Left kidney (tissue), 8 donors: Measurements from ENCODE around the gene DDIT4. TPM values are rescaled to one million over a fixed set of nuclear protein-coding genes. Genes with fewer than 3 reads are reported as not detected.
A peak's percentile ranks its signal among the peaks of the same experiment; 100 is the strongest.
"Not testable (repeated sequence)": the region's sequence is repeated elsewhere in the genome, so short reads cannot be mapped to it uniquely, and the experiment has no call there.

Experiments used
- DNase-seq: peaks from one replicate; pipeline ENCODE4 v3.0.0-alpha.2; 2013
- long read RNA-seq, 8 donors: transcript quantifications; one replicate each; lab custom pipeline, GENCODE V29; 2026
- polyA plus RNA-seq: library from polyadenylated mRNA; unstranded; fragments of 120-200 nt; gene quantifications from one replicate; pipeline ENCODE4 v1.2.1, GENCODE V29; 2013; ENCODE audit not compliant: insufficient read length

The DDIT4 gene, protein sequence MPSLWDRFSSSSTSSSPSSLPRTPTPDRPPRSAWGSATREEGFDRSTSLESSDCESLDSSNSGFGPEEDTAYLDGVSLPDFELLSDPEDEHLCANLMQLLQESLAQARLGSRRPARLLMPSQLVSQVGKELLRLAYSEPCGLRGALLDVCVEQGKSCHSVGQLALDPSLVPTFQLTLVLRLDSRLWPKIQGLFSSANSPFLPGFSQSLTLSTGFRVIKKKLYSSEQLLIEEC
- 37.7 TPM for polyA plus RNA-seq
- long read RNA-seq, donor 1, transcript DDIT4-203 (2 exons, 753 nt): minor isoform, 5 of 87 reads
- long read RNA-seq, donor 1, transcript DDIT4-201 (3 exons, 1,748 nt): major isoform, 48 of 87 reads
- long read RNA-seq, donor 1, partial matches to known transcripts: 31 of 87 reads
- long read RNA-seq, donor 1, other reads (novel, unspliced or antisense): 0 of 87 reads
- long read RNA-seq, donor 2, transcript DDIT4-201 (3 exons, 1,748 nt): major isoform, 36 of 39 reads
- long read RNA-seq, donor 2, partial matches to known transcripts: 0 of 39 reads
- long read RNA-seq, donor 2, other reads (novel, unspliced or antisense): 0 of 39 reads
- long read RNA-seq, donor 3, transcript DDIT4-201 (3 exons, 1,748 nt): major isoform, 26 of 46 reads
- long read RNA-seq, donor 3, partial matches to known transcripts: 16 of 46 reads
- long read RNA-seq, donor 3, other reads (novel, unspliced or antisense): 0 of 46 reads
- long read RNA-seq, donor 4, partial matches to known transcripts: 0 of 2 reads
- long read RNA-seq, donor 4, other reads (novel, unspliced or antisense): 0 of 2 reads
- long read RNA-seq, donor 5, transcript DDIT4-201 (3 exons, 1,748 nt): major isoform, 46 of 50 reads
- long read RNA-seq, donor 5, partial matches to known transcripts: 0 of 50 reads
- long read RNA-seq, donor 5, other reads (novel, unspliced or antisense): 0 of 50 reads
- long read RNA-seq, donor 6, transcript DDIT4-201 (3 exons, 1,748 nt): major isoform, 38 of 40 reads
- long read RNA-seq, donor 6, partial matches to known transcripts: 0 of 40 reads
- long read RNA-seq, donor 6, other reads (novel, unspliced or antisense): 0 of 40 reads
- long read RNA-seq, donor 7, transcript DDIT4-201 (3 exons, 1,748 nt): major isoform, 69 of 109 reads
- long read RNA-seq, donor 7, transcript DDIT4-202 (2 exons, 521 nt): minor isoform, 5 of 109 reads
- long read RNA-seq, donor 7, partial matches to known transcripts: 31 of 109 reads
- long read RNA-seq, donor 7, other reads (novel, unspliced or antisense): 0 of 109 reads
- long read RNA-seq, donor 8, transcript DDIT4-201 (3 exons, 1,748 nt): major isoform, 25 of 26 reads
- long read RNA-seq, donor 8, partial matches to known transcripts: 0 of 26 reads
- long read RNA-seq, donor 8, other reads (novel, unspliced or antisense): 0 of 26 reads

- peak; percentile 98 for DNase-seq
Measured at GRCh38 chr10:72273410-72274212, at the start of gene DDIT4. Gene DDIT4, plus strand, starts transcription at chr10:72273924. Its CDS starts 293 bp downstream, at chr10:72274217.

- DNase-seq: not testable (repeated sequence)
Measured at GRCh38 chr10:72224191-72224590, 49.5 kb upstream of the DDIT4 start.

GRCh38 chr10:72226418-72227027, 47.2 kb upstream of the DDIT4 start:
- DNase-seq: no peak

GRCh38 chr10:72227826-72228225, 45.9 kb upstream of the DDIT4 start:
- DNase-seq: no peak

DNA sequence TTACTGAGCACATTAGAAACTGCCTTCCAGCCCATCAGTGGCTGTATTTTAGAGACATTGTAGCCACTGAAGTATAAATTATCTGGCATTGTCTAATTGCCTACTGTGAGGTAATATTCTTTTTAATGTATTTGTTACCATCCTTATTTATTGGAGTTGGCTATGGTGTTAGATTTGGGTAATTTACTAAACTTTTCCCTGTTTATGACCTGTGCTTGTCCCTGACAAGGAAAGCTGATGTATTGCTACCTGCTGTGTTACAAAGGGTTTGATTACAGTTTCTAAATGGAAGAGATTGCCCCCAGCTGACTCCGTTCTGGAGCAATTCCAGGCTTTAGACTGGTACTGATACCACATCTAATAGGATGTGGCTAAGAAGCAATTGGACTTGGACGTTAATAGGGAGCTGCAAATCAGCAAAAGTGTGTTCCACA, 45.4 kb upstream of the DDIT4 start:
- DNase-seq: no peak

GRCh38 chr10:72229261-72230251, 44.2 kb upstream of the DDIT4 start:
- no peak for DNase-seq

- DNase-seq: no peak
Measured at GRCh38 chr10:72233621-72234020, 40.1 kb upstream of the DDIT4 start.

GRCh38 chr10:72234560-72235095, 39.1 kb upstream of the DDIT4 start:
- DNase-seq: no peak

DNA sequence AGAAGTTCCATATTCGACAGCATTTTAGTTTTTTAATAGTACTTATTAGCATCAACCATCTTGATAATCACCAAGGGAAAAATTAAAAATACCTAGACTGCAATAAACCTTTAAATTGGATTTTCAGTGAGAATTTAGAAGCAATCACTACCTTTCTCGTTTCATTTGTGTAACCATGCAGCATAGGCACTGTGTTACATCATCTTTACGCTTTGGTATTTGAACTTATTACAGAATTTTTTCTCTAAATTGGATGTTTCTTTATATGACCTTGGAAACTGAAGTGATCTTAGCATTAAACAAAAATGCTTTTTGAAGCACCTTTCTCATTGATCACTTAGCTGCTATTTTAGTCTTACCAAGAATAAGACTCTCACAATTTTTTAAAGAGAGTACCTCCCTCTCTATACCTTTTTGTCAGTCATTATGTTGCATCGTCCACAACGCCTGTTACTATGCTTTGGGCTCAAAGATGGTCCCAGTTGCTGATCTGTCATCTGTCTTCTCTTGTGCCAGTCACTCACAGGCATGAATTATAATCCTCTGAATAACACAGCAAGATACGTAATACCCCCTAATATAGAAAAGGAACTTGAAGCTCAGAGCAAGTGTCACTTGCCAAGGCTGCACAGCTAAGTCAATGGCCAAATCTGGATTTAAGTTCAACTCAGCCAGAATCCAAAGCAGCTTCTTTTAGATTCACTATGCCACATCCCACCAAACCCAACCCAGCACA, 38.0 kb upstream of the DDIT4 start:
- no peak for DNase-seq

- DNase-seq: no peak
Measured at GRCh38 chr10:72238392-72239175, 35.1 kb upstream of the DDIT4 start.

- no peak for DNase-seq
Measured at GRCh38 chr10:72239409-72239808, 34.3 kb upstream of the DDIT4 start.

DNA sequence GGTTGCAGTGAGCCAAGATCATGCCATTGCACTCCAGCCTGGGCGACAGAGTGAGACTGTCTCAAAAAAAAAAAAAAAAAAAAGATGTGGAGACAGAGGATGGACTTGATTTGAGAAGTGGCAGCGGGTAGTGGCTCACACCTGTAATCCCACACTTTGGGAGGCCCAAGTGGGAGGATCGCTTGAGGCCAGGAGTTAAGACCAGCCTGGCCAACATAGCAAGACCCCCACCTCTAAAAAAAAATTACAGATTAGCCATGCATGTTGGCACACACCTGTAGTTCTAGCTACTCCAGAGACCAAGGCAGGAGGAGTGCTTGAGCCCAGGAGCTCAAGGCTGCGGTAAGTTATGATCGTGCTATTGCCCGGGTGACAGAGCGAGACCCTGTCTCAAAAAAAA, 33.4 kb upstream of the DDIT4 start:
- no peak for DNase-seq

- DNase-seq: no peak
Measured at GRCh38 chr10:72241691-72242252, 32.0 kb upstream of the DDIT4 start.

DNA sequence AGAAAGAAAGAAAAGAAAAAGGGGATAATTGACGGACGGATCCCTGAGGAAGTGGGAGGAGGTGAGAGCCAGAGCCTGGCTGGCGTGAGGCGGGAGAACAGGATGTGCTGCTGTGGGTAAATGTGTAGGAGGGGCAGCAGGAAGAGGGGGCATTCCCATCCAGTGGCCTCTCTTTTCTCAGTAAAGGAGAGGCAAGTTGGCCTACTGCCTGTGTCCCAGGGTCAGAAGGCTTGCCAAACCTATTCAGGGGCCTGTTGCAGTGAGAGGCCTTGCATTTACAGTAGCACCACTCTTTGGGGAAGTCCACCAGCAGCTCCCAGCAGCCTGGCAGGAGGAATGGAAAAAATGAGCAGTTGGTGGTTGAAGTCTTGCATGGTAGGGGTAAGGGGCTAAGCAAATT, 31.0 kb upstream of the DDIT4 start:
- DNase-seq: no peak

GRCh38 chr10:72243822-72244437, 29.8 kb upstream of the DDIT4 start:
- DNase-seq: peak; percentile 66

DNA sequence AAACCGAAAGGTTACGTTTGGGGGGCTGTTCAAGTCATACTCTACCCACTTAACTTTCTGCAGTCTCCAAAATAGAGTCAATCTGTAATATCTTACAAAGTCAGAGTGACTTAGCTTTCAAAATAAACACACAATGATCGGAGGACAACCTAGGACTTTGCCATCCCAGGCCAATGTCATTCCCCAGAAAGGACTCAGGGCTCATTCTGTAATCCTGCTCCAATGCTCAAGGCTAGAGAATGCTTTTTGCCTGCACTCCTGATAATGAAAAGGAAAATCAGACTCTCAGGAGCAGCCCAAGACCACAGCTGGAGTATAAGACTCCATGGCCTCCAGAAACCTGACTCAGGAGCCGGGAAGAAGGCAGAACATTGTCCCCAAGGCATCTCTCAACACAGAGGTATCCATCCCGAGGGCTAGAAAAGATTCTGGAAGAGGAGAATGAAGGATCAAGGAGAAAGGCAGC, 29.1 kb upstream of the DDIT4 start:
- no peak for DNase-seq
